HG03571 (cell line): ENCODE data around the gene PXK.

Source experiments
- ATAC-seq: cut with Tn5 transposase; IDR thresholded peaks from one replicate; pipeline ENCODE4 v1.9.1; 2021; ENCODE audit not compliant: unreplicated experiment

Gene PXK

GRCh38 chr3:58379351-58380073 is 46.8 kb downstream of the PXK start:
- no peak for ATAC-seq

DNA sequence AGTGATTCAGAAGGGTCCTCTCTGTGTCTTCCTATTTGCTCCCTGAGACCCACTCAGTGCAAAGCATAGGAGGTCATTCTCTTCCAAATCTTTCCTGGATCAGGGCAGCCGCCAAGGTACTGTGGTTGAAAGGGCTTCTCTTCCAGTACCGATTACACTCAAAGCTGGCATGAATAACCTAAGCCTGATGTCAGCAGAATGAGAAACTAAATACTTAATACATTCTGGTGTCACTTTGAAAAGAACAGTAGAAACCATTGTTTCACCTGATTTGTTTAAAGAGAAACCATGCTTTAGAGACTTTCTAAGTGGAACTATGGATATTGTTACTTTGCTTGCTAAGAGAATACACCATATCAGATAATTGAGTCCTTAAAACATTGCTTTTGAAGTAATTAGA is 50.8 kb downstream of the PXK start:
- no peak for ATAC-seq

DNA sequence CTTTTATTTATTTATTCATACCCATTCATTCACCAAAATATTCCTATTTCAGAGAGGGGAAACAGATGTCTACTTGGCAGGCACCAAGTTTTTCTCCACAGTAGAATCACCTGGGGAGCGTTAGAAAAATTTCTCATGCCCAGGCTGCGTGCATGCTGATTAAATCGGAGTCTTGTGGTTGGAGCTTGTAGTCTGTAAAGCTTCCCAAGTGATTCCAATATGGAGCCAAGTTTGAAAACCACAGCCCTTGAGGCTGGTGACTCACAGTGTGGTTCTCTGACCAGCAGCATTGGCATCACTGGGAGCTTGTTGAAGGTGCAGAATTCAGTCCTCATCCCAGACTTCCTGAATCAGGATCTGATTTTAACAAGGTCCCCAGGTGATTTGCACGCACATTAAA is 51.2 kb downstream of the PXK start:
- no peak for ATAC-seq

GRCh38 chr3:58384381-58385090 is 51.8 kb downstream of the PXK start:
- no peak for ATAC-seq

- ATAC-seq, result no peak
Observed at GRCh38 chr3:58386626-58387365, 54.1 kb downstream of the PXK start.

DNA sequence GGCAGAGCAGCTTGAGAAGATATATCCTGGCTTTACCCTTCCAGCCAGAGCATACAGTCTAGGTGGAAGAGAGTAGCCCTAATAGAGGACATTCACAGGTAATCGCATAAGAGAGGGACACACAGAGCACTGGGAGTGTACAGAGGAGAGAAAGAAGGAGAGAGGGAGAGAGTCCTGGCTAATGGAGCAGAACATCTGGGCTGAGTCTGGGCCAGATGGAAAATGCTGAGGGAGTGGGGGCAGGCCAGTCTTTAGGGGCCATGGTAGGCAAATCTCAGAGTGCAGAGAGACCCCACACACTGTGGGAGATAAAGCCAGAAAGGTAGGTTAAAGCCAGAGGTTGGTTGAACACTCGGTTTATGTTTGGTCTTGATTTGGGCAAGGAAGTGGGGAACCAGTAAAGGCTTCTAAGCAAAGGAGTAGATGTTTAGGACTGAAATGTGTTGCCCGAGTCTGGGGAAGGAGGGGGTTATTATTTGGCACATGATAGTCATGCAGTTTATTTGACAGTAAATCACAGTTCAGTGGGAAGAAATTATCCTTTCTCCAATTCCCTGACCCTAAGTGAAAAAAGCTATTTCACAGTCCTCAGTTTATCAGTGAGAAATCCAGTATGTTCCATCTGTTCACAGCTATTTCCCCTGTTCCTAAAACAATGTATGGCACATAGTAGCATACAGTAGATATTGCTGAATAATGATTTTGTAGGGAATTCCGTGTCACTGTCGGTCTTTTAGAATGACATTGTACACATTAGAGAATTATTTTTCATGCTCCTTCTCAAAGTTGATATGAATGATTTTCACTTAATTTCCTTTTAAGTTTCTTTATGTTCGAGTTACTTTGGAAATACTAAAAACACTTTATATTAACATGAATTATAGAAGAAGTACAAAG is 55.2 kb downstream of the PXK start:
- no peak for ATAC-seq

- no peak for ATAC-seq
Observed at GRCh38 chr3:58388550-58389091, 55.9 kb downstream of the PXK start.

DNA sequence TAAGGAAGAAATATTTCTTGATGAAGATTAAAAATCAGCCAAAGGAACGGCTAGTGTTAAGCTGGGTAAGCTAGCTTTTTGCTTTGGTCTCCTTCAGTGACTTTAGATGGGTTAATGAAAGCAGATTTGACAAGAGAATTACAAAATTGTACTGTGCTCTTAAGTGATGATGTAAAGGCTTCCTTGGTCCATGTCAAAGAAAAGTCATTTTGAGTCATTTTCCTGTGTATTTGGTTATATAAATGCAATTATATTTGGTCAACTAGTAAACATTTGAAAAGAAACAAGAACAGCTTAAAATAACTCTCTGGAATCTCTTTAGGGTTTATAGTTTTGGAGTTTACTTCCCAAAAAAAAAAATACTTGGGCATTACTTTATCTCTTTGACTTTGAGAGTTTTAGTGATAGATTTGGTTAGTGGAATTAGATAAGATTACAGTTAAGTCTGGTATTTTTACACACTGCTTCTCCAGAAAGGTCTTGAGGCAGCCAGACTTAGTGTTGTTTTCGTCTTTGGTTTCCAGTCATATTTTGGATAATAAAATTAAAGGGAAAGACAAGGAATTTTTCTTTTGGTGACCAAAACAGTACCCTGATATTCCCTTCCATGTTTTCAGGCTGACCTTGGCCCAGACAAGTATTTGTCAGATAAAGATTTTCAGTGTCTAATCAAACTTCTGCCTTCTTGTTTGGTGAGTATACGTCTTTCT is 58.6 kb downstream of the PXK start:
- no peak for ATAC-seq

DNA sequence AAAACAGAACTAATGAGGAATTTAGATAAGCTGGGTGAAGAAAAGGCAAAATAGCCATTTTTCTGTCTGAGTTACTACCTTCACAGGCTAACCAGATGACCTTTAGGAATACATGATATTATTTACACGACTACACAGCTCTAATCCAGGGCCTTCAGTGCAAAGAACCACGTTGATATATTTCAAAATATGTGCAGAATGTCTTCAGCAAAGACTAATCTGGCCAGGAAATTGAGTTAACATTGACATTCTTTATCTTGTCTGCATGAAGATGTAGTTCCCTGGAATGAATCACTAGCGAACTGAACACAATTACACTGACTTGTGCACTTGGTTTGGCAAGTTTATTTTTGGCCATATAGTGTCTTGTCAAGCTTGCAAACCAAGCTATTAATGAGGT is 59.5 kb downstream of the PXK start:
- ATAC-seq, result no peak

DNA sequence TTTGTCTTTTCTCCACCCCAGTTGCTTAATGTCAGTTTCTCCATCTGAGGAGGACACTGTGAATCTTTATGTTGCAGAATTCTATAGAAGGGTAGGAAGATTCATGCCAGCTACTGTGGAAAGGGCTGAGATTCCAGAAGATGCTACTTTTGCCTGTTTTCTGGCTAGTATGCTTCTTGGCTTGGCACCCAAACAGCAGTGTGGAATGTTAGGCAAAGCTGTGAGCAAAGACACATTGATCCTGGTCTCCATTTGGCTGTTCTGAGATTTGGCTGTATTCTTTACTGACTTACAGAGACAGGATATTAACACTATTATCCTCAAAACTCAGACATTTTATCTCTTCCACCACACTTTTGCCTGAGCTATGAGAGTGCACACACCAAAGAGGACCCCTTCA is 61.6 kb downstream of the PXK start:
- no peak for ATAC-seq

DNA sequence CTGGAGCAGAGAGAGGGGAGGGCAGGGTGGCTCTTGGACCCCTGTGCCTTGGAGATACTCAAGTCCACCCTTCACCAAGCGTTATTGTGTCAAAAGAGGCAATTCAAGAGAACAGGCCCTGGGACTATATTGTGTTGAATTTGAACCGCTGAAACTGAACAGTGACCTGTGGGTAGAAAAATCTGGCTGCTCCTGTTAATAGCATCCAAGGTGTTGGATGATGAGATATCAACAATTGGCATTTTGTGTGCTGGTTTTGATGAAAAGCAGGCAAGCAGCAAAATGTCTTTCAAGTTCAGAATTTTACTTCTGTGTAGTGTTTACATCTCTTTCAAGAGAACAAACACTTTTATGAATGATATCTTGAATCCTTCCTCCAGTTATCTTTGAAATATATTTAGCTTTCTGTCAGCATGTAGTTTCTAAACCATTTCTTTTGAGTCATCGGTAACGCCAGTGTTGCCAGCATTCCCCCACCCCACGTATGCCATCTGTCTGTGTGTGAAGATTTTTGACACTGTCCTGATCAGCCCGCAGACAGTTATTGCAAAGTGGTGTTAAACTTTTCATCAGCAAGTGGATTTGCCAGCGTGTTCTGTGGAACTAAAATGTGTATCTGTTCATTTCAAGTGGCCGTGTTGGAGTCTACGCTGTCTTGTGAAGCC is 66.1 kb downstream of the PXK start:
- no peak for ATAC-seq

GRCh38 chr3:58403513-58404109 is 70.9 kb downstream of the PXK start:
- ATAC-seq, result no peak

DNA sequence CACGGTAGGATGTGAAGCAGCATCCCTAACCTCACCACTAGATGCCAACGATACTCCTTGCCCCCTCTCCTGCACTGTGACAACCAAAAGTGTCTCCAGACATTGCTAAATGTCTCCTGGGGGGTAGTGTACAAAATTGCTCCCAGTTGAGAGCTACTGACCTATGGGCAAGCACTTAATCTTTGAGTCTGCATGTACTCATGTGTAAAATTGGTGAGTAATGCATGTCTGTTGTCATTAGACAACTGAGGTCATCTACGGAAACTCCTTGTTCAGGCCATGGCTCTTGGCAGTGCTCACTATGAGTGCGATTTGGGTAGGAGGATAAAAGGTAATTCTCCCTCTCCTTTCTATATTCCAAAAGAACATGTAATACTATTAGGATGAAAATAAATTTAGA is 71.7 kb downstream of the PXK start:
- ATAC-seq, result no peak

DNA sequence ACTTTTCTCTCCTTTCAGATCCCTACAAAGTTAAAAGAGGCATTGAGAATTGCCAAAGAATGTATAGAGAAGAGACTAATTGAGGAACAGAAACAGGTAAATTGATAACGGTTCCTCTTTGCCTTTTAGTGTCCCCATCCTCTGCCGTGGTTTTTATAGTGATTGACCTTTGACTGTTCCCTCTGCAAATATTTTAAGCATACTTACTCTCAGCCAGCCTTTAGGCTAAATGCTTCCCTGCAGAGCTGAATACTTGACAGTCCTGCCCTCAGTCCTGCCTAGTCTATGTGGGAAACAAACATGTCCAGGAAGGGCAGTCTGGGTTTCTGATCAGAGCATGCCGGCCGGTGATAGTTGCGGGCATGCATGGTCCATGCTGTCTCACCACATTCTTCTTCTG is 76.2 kb downstream of the PXK start:
- ATAC-seq, result no peak

- ATAC-seq, result no peak
Observed at GRCh38 chr3:58409663-58410062, 77.0 kb downstream of the PXK start.

DNA sequence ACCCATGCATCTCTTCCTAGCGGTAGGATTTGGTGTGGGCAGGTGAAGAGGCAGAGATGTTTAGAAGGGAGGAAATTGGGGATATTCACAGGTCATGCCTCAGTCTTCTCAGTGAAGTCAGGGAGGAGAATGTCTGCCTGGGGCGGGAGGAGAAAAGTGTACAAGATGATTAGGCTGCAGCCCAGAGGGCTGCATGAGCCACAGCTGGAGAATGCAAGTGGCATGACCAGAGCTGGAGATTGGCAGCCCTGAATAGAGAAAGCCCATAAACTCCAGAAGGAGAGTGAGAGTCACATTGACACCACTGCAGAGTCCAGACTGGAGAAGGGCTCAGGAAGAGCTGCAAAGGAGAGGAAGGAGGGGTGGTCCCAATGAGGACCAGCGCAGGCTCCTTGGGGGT is 78.3 kb downstream of the PXK start:
- no peak for ATAC-seq

DNA sequence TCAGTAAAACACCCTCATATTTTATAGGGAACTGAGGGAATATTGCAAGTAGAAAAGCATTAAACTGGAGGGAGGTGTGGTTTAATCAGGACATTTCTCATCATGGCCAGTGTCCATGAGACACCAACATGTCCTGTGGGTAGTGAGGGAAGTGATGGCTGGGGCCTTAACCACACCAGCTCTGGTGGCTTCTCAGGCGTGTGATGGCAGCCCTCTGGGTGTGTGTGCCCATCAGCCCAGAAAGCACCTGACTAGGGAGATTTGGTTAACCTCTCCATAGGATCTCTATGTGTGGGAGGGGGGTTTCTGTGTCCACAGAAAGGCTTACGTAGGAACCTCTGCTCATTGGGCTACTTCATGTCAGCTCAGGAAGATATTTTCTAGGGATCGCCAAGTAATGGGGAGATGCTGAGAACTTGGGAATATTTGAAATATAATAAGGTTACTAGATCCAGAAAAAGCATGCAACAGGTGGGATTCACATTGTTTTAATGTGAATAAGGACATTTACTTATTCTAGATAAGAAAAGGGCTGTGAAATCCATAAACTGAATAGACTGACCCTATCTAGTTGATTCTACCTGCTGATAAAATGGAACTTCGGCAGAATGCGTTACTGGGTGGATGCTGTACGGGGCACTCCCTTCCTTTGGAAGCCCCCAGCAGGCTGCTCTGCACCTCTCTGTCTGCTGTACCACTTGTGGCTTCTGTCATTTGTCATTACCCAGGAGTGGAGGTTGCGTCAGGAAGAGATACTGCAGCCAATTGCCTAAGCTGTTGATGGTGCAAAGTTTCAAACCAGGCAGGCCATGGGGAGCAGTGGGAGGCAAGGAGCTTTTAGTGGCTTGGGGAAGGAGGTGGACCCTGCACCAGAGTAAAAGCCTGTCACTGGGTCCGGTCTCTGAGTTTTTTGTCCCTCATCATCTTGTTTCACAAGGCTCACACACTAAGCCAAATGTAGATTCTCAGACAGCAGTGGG is 79.4 kb downstream of the PXK start:
- ATAC-seq, result no peak

GRCh38 chr3:58414538-58415197 is 82.0 kb downstream of the PXK start:
- ATAC-seq, result no peak
